Thyroid gland (tissue), 4 donors: Measurements from ENCODE around the gene TMEM272.

Experiments used
- POLR2A ChIP-seq, 2 donors: fragments of 450-650 bp; IDR thresholded peaks; one replicate each; pipeline ENCODE4 v1.6.1; 2017; ENCODE audit warnings: antibody characterized with exemption in 2 of 2, mild to moderate bottlenecking in 2 of 2, moderate library complexity in 1 of 2
- TF ChIP-seq, protein P1 (sequence below), 6 experiments: fragments of 200-600 bp in 3 of 6; fragments of 450-650 bp in 3 of 6; sonication (generic) in 3 of 6; IDR thresholded peaks; one replicate each; pipeline ENCODE4 v1.5.1; 2016 to 2019; ENCODE audit warnings: antibody characterized with exemption in 6 of 6, mild to moderate bottlenecking in 2 of 6, inconsistent platforms in 1 of 6, moderate library complexity in 1 of 6

DNA sequence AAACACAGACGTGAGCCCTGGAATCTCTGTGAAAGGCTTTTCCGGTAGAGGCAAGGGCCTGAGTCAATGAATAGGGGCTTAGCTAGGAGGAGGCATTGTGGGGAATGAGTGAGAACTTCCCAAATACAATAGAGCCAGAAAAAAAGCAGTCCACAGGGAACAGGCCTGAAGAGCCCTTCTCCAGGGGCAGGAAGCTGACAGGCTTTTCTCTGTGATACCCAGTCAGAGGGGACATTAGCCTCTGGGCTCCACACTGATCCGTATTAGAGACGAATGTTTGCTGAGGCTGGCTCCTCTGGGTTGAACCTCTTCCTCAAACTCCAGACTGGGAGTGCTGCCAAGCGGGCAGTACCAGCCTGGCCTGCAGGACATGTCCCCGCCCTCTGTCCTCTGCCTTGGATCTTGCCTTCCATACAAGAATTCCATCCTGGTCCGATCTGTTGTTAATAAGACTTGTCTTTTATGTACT is 43.3 kb downstream of the TMEM272 start:
- TF ChIP-seq, protein P1, sequence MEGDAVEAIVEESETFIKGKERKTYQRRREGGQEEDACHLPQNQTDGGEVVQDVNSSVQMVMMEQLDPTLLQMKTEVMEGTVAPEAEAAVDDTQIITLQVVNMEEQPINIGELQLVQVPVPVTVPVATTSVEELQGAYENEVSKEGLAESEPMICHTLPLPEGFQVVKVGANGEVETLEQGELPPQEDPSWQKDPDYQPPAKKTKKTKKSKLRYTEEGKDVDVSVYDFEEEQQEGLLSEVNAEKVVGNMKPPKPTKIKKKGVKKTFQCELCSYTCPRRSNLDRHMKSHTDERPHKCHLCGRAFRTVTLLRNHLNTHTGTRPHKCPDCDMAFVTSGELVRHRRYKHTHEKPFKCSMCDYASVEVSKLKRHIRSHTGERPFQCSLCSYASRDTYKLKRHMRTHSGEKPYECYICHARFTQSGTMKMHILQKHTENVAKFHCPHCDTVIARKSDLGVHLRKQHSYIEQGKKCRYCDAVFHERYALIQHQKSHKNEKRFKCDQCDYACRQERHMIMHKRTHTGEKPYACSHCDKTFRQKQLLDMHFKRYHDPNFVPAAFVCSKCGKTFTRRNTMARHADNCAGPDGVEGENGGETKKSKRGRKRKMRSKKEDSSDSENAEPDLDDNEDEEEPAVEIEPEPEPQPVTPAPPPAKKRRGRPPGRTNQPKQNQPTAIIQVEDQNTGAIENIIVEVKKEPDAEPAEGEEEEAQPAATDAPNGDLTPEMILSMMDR (IDR thresholded peaks at IDR 0.05): peak in 3 of 6 experiments; percentile 21 to 37 (median 33)
- peak in 1 of 2 donors; percentile 60 for TF ChIP-seq POLR2A (IDR thresholded peaks at IDR 0.05)
